ENCODE data around the gene LY9. TPM values are rescaled to one million over a fixed set of nuclear protein-coding genes. Genes with fewer than 3 reads are reported as not detected.

The LY9 gene
- total and polyA plus RNA-seq, 2 of the 13 experiments (the other 11 are each of a cell fraction or from before 2014, with no cell fraction given) = not detected

- Histone ChIP-seq H3K4me3 (replicated peaks in 1 of 3; ENCODE audit: insufficient read depth in 1 of 3, low read depth in 2 of 3, low read length in 3 of 3) (no peak overlapping the region), H3K27ac (ENCODE audit: extremely low read length, insufficient read depth, low read length) (no peak overlapping the region), H3K9me3 (ENCODE audit: low read length) (no peaks in the 10 kb centered on the region), H3K4me2 (ENCODE audit: low read depth, low read length) (no peak overlapping the region), H3K36me3 (replicated peaks in 1 of 2; ENCODE audit: control insufficient read depth in 1 of 2, insufficient read depth in 2 of 2, low read length in 2 of 2) (no peaks in the 10 kb centered on the region), H3K79me2 (ENCODE audit: insufficient read depth, low read length) (no peaks in the 10 kb centered on the region), H2AFZ (ENCODE audit: low read length) (no peak overlapping the region), H3K27me3 (ENCODE audit: control insufficient read depth in 1 of 2, insufficient read depth in 2 of 2, low read length in 2 of 2) (no peaks in the 10 kb centered on the region; a peak in 1 of 5 replicates), H3K9ac (ENCODE audit: insufficient read depth, low read depth, low read length) (no peak overlapping the region), H4K20me1 (ENCODE audit: insufficient read depth, low read length) (no peaks in the 10 kb centered on the region), H3K4me1 (ENCODE audit: insufficient read depth, low read length) (no peaks in the 10 kb centered on the region)
- FAIRE-seq = no peak
- TF ChIP-seq ZNF124 (CRISPR knock-in tag; IDR thresholded peaks at IDR 0.05) (no peak), ESRRA (CRISPR knock-in tag; IDR thresholded peaks at IDR 0.05; ENCODE audit: low read depth) (no peak), ZSCAN21 (CRISPR knock-in tag; IDR thresholded peaks at IDR 0.05; ENCODE audit: borderline replicate concordance) (no peak), GFI1 (CRISPR knock-in tag; IDR thresholded peaks at IDR 0.05; ENCODE audit: borderline replicate concordance) (no peak), MAFG (CRISPR knock-in tag; IDR thresholded peaks at IDR 0.05) (no peak), CAMTA2 (CRISPR knock-in tag; IDR thresholded peaks at IDR 0.05; ENCODE audit: borderline replicate concordance) (no peak), NKX3-1 (CRISPR knock-in tag; IDR thresholded peaks at IDR 0.05) (no peak), JUN (CRISPR knock-in tag; IDR thresholded peaks at IDR 0.05) (no peak), ZNF33A (CRISPR knock-in tag; IDR thresholded peaks at IDR 0.05; ENCODE audit: borderline replicate concordance) (no peak), SUZ12 (IDR thresholded peaks at IDR 0.05; ENCODE audit: low read depth, low read length) (no peak), ZNF747 (CRISPR knock-in tag; IDR thresholded peaks at IDR 0.05; ENCODE audit: borderline replicate concordance) (no peak)
- TF ChIP-seq, protein P1, sequence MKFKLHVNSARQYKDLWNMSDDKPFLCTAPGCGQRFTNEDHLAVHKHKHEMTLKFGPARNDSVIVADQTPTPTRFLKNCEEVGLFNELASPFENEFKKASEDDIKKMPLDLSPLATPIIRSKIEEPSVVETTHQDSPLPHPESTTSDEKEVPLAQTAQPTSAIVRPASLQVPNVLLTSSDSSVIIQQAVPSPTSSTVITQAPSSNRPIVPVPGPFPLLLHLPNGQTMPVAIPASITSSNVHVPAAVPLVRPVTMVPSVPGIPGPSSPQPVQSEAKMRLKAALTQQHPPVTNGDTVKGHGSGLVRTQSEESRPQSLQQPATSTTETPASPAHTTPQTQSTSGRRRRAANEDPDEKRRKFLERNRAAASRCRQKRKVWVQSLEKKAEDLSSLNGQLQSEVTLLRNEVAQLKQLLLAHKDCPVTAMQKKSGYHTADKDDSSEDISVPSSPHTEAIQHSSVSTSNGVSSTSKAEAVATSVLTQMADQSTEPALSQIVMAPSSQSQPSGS (CRISPR knock-in tag; IDR thresholded peaks at IDR 0.05) = no peak
- TF ChIP-seq, protein P2, sequence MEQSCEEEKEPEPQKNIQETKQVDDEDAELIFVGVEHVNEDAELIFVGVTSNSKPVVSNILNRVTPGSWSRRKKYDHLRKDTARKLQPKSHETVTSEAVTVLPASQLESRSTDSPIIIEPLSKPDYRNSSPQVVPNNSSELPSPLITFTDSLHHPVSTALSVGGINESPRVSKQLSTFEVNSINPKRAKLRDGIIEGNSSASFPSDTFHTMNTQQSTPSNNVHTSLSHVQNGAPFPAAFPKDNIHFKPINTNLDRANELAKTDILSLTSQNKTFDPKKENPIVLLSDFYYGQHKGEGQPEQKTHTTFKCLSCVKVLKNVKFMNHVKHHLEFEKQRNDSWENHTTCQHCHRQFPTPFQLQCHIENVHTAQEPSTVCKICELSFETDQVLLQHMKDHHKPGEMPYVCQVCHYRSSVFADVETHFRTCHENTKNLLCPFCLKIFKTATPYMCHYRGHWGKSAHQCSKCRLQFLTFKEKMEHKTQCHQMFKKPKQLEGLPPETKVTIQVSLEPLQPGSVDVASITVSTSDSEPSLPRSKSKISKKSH (CRISPR knock-in tag; IDR thresholded peaks at IDR 0.05; ENCODE audit: borderline replicate concordance) = no peak
- no peak for DNase-seq (ENCODE audit: low spot score)
- ATAC-seq = no peak
- WGBS (ENCODE audit: low lambda C conversion rate) = 18% methylated on average over 3 of the region's 3 CpGs
- CTCF ChIA-PET (ENCODE audit: low intra/inter-chr PET ratio, low total read pairs) = no interaction called here
- POLR2A ChIA-PET = no interaction called here
- in situ Hi-C loops (cut with HindIII; ENCODE audit: extremely low pct_ligation_motif_present, low pct_unique_long_range_greater_than_20kb) = no loop called here
- intact Hi-C loops (cut with micrococcal nuclease; ENCODE audit: unreplicated experiment) = no loop called here
- BruUV-seq (replicated peaks) = no TSS peak
These were observed 1.3 kb downstream of the LY9 start for GRCh38 chr1:160797271-160797709.

All from HepG2 (cell line).